HEK293 (cell line): ENCODE measurements around the gene RXRG.

Source experiments
- BCL11A ChIP-seq: fragments of 450-650 bp; formaldehyde crosslinking; IDR thresholded peaks from 2 replicates; pipeline ENCODE4 v1.5.1; 2016; ENCODE audit warnings: low read depth, missing biosample characterization, missing genetic modification characterization
- KLF7 ChIP-seq: fragments of 450-650 bp; formaldehyde crosslinking; IDR thresholded peaks from 2 replicates; pipeline ENCODE4 v1.5.1; 2016; ENCODE audit warnings: missing biosample characterization, missing genetic modification characterization, borderline replicate concordance
- KLF8 ChIP-seq: fragments of 450-650 bp; formaldehyde crosslinking; IDR thresholded peaks from 2 replicates; pipeline ENCODE4 v1.5.1; 2016; ENCODE audit warnings: missing biosample characterization, missing genetic modification characterization
- OSR2 ChIP-seq: fragments of 450-650 bp; formaldehyde crosslinking; IDR thresholded peaks from 2 replicates; pipeline ENCODE4 v1.5.1; 2016; ENCODE audit warnings: missing biosample characterization, missing genetic modification characterization
- PRDM1 ChIP-seq: fragments of 450-650 bp; formaldehyde crosslinking; IDR thresholded peaks from 2 replicates; pipeline ENCODE4; 2016; ENCODE audit warnings: missing biosample characterization, missing genetic modification characterization
- SP3 ChIP-seq: fragments of 450-650 bp; formaldehyde crosslinking; IDR thresholded peaks from 2 replicates; pipeline ENCODE4 v1.5.1; 2016; ENCODE audit warnings: missing biosample characterization, missing genetic modification characterization
- SP7 ChIP-seq: fragments of 450-650 bp; formaldehyde crosslinking; IDR thresholded peaks from 2 replicates; pipeline ENCODE4 v1.5.1; 2016; ENCODE audit warnings: missing biosample characterization, missing genetic modification characterization
- ZBTB1 ChIP-seq: fragments of 450-650 bp; formaldehyde crosslinking; IDR thresholded peaks from 2 replicates; pipeline ENCODE4 v1.5.1; 2016; ENCODE audit warnings: missing biosample characterization, missing genetic modification characterization
- ZBTB17 ChIP-seq: fragments of 450-650 bp; formaldehyde crosslinking; IDR thresholded peaks from 2 replicates; pipeline ENCODE4 v1.5.1; 2016; ENCODE audit warnings: missing biosample characterization, missing genetic modification characterization
- ZBTB48 ChIP-seq: fragments of 450-650 bp; formaldehyde crosslinking; IDR thresholded peaks from 2 replicates; pipeline ENCODE4 v1.5.1; 2016; ENCODE audit warnings: missing biosample characterization, missing genetic modification characterization
- ZIC2 ChIP-seq: fragments of 450-650 bp; formaldehyde crosslinking; IDR thresholded peaks from 2 replicates; pipeline ENCODE4 v1.5.1; 2016; ENCODE audit warnings: missing biosample characterization, missing genetic modification characterization
- ZNF2 ChIP-seq: fragments of 450-650 bp; formaldehyde crosslinking; IDR thresholded peaks from 2 replicates; pipeline ENCODE4 v1.5.1; 2016; ENCODE audit warnings: missing biosample characterization, missing genetic modification characterization
- ZNF248 ChIP-seq: fragments of 450-650 bp; formaldehyde crosslinking; IDR thresholded peaks from 2 replicates; pipeline ENCODE4 v1.5.1; 2017; ENCODE audit warnings: missing biosample characterization, missing genetic modification characterization
- ZNF335 ChIP-seq: fragments of 450-650 bp; formaldehyde crosslinking; conservative IDR thresholded peaks from 2 replicates; pipeline ENCODE4 v1.5.1; 2016; ENCODE audit warnings: missing biosample characterization, missing genetic modification characterization
- ZNF341 ChIP-seq: fragments of 450-650 bp; formaldehyde crosslinking; IDR thresholded peaks from 2 replicates; pipeline ENCODE4; 2016; ENCODE audit warnings: low read depth, missing biosample characterization, missing genetic modification characterization
- ZNF366 ChIP-seq: fragments of 450-650 bp; formaldehyde crosslinking; conservative IDR thresholded peaks from 2 replicates; pipeline ENCODE4 v1.5.1; 2016; ENCODE audit warnings: missing biosample characterization, missing genetic modification characterization
- ZNF391 ChIP-seq: fragments of 450-650 bp; formaldehyde crosslinking; IDR thresholded peaks from 2 replicates; pipeline ENCODE4 v1.5.1; 2016; ENCODE audit warnings: low read depth, missing biosample characterization, missing genetic modification characterization, borderline replicate concordance
- ZNF394 ChIP-seq: fragments of 450-650 bp; formaldehyde crosslinking; IDR thresholded peaks from 2 replicates; pipeline ENCODE4 v1.5.1; 2016; ENCODE audit warnings: missing biosample characterization, missing genetic modification characterization, mild to moderate bottlenecking, moderate library complexity, borderline replicate concordance
- ZNF544 ChIP-seq: fragments of 450-650 bp; formaldehyde crosslinking; IDR thresholded peaks from 2 replicates; pipeline ENCODE4 v1.5.0; 2017; ENCODE audit warnings: missing biosample characterization, missing genetic modification characterization
- ZNF558 ChIP-seq: fragments of 450-650 bp; formaldehyde crosslinking; IDR thresholded peaks from 2 replicates; pipeline ENCODE4 v1.5.1; 2016; ENCODE audit warnings: missing biosample characterization, missing genetic modification characterization
- ZNF610 ChIP-seq: fragments of 450-650 bp; formaldehyde crosslinking; IDR thresholded peaks from 2 replicates; pipeline ENCODE4 v1.5.1; 2016; ENCODE audit warnings: missing biosample characterization, missing genetic modification characterization, borderline replicate concordance
- ZNF677 ChIP-seq: fragments of 450-650 bp; IDR thresholded peaks from 2 replicates; pipeline ENCODE4 v1.5.0; 2018; ENCODE audit warnings: missing biosample characterization, mild to moderate bottlenecking, missing genetic modification characterization, moderate library complexity
- ZSCAN30 ChIP-seq: fragments of 450-650 bp; IDR thresholded peaks from 2 replicates; pipeline ENCODE4 v1.5.1; 2018; ENCODE audit warnings: missing biosample characterization, mild to moderate bottlenecking, missing genetic modification characterization, moderate library complexity
- ZXDB ChIP-seq: fragments of 450-650 bp; formaldehyde crosslinking; IDR thresholded peaks from 2 replicates; pipeline ENCODE4 v1.5.1; 2016; ENCODE audit warnings: missing biosample characterization, missing genetic modification characterization
- TF ChIP-seq, protein P1 (sequence below): fragments of 450-650 bp; formaldehyde crosslinking; IDR thresholded peaks from 2 replicates; pipeline ENCODE4 v1.5.1; 2016; ENCODE audit warnings: missing biosample characterization, missing genetic modification characterization
- TF ChIP-seq, protein P2 (sequence below): fragments of 450-650 bp; formaldehyde crosslinking; IDR thresholded peaks from 2 replicates; pipeline ENCODE4 v1.5.1; 2016; ENCODE audit warnings: missing biosample characterization, missing genetic modification characterization
- TF ChIP-seq, protein P3 (sequence below): fragments of 450-650 bp; formaldehyde crosslinking; IDR thresholded peaks from 2 replicates; pipeline ENCODE4 v1.5.1; 2016; ENCODE audit warnings: missing biosample characterization, missing genetic modification characterization
- TF ChIP-seq, protein P4 (sequence below): fragments of 450-650 bp; formaldehyde crosslinking; IDR thresholded peaks from 2 replicates; pipeline ENCODE4 v1.5.1; 2017; ENCODE audit warnings: missing biosample characterization, missing genetic modification characterization
- TF ChIP-seq, protein P5 (sequence below): fragments of 450-650 bp; formaldehyde crosslinking; IDR thresholded peaks from 2 replicates; pipeline ENCODE4 v1.5.1; 2016; ENCODE audit warnings: missing biosample characterization, missing genetic modification characterization

RXRG gene

DNA sequence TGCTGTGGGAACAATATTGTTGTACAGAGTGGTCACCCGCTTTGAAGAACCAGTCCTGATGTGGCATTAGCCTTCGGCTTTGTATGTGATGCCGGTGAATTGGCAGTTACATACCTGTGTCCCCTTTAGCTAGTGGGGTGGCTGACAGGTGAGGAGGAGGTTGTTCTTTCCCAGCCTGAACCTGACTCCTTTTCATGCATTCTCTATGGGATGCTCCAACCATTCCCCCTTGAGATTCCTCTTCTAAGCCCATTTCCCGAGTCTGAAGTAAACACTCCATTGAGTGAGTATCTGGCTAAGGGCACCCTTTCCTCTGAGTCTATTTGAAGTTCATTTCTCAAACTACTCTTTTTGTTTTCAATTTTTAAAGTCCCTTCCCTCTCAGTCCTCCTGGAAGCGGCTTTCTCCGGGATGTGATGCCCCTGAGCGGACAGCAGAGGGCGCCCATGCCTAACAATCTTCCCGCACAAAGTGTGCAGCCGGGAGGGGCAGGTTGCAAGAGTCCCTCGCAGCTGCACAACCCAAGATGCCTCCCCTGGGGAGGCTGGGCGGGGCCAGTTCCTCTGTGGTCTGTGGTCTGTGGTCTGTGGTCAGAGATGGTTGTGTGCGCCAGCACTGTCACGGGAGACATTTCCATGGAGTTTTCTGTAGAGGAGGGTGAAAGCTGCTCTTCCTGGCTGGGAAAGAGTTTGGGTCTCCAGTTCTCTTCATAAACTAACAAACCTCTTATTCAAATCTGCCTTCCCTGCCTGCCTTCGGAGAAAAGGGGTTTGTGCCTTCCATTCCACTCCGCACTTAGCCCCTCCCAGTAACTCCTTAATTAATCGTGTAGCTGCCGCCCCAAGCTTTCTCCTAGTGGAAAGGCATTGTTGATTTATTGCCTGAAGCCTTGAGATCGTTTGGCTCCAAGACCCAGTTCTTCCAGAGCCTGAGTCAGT lies 52.0 kb downstream of the RXRG start (continued):
- TF ChIP-seq ZNF558 (tag by site-specific recombination) (peak; percentile 31; the same call in 1 of the 2 replicates), ZNF544 (tag by site-specific recombination) (no peak), KLF7 (peak; percentile 62; the same call in 1 of the 2 replicates), ZBTB17 (tag by site-specific recombination) (peak; percentile 82), ZSCAN30 (tag by site-specific recombination) (peak; percentile 57; the same call in 1 of the 2 replicates), ZNF394 (peak; percentile 54; the same call in 1 of the 2 replicates), ZBTB48 (tag by site-specific recombination) (peak; percentile 77; the same call in 1 of the 2 replicates), ZNF335 (no peak; the same call in none of the 2 replicates), ZNF610 (tag by site-specific recombination) (no peak), OSR2 (tag by site-specific recombination) (peak; percentile 57; the same call in 1 of the 2 replicates), ZXDB (tag by site-specific recombination) (peak; percentile 43), ZBTB1 (tag by site-specific recombination) (no peak), ZNF2 (tag by site-specific recombination) (peak; percentile 84; the same call in 1 of the 2 replicates), BCL11A (tag by site-specific recombination) (no peak), ZNF366 (tag by site-specific recombination) (peak; percentile 78), KLF8 (tag by site-specific recombination) (peak; percentile 33; the same call in 1 of the 2 replicates), ZNF677 (tag by site-specific recombination) (no peak), PRDM1 (tag by site-specific recombination) (peak; percentile 83), ZNF341 (tag by site-specific recombination) (peak; percentile 31; the same call in 1 of the 2 replicates), SP7 (tag by site-specific recombination) (peak; percentile 83), ZNF391 (tag by site-specific recombination) (0 out of 2 replicates have a peak, but pooled peaks have one; percentile 42), SP3 (peak; percentile 77), ZNF248 (no peak), ZIC2 (tag by site-specific recombination) (peak; percentile 34; the same call in 1 of the 2 replicates)
- TF ChIP-seq, protein P1, sequence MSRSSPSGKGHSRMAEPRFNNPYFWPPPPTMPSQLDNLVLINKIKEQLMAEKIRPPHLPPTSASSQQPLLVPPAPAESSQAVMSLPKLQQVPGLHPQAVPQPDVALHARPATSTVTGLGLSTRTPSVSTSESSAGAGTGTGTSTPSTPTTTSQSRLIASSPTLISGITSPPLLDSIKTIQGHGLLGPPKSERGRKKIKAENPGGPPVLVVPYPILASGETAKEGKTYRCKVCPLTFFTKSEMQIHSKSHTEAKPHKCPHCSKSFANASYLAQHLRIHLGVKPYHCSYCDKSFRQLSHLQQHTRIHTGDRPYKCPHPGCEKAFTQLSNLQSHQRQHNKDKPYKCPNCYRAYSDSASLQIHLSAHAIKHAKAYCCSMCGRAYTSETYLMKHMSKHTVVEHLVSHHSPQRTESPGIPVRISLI (tag by site-specific recombination), result no peak
- TF ChIP-seq, protein P2, sequence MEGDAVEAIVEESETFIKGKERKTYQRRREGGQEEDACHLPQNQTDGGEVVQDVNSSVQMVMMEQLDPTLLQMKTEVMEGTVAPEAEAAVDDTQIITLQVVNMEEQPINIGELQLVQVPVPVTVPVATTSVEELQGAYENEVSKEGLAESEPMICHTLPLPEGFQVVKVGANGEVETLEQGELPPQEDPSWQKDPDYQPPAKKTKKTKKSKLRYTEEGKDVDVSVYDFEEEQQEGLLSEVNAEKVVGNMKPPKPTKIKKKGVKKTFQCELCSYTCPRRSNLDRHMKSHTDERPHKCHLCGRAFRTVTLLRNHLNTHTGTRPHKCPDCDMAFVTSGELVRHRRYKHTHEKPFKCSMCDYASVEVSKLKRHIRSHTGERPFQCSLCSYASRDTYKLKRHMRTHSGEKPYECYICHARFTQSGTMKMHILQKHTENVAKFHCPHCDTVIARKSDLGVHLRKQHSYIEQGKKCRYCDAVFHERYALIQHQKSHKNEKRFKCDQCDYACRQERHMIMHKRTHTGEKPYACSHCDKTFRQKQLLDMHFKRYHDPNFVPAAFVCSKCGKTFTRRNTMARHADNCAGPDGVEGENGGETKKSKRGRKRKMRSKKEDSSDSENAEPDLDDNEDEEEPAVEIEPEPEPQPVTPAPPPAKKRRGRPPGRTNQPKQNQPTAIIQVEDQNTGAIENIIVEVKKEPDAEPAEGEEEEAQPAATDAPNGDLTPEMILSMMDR (tag by site-specific recombination), result peak; percentile 91
- TF ChIP-seq, protein P3, sequence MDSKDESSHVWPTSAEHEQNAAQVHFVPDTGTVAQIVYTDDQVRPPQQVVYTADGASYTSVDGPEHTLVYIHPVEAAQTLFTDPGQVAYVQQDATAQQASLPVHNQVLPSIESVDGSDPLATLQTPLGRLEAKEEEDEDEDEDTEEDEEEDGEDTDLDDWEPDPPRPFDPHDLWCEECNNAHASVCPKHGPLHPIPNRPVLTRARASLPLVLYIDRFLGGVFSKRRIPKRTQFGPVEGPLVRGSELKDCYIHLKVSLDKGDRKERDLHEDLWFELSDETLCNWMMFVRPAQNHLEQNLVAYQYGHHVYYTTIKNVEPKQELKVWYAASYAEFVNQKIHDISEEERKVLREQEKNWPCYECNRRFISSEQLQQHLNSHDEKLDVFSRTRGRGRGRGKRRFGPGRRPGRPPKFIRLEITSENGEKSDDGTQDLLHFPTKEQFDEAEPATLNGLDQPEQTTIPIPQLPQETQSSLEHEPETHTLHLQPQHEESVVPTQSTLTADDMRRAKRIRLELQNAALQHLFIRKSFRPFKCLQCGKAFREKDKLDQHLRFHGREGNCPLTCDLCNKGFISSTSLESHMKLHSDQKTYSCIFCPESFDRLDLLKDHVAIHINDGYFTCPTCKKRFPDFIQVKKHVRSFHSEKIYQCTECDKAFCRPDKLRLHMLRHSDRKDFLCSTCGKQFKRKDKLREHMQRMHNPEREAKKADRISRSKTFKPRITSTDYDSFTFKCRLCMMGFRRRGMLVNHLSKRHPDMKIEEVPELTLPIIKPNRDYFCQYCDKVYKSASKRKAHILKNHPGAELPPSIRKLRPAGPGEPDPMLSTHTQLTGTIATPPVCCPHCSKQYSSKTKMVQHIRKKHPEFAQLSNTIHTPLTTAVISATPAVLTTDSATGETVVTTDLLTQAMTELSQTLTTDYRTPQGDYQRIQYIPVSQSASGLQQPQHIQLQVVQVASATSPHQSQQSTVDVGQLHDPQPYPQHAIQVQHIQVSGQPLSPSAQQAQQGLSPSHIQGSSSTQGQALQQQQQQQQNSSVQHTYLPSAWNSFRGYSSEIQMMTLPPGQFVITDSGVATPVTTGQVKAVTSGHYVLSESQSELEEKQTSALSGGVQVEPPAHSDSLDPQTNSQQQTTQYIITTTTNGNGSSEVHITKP, result peak; percentile 85
- TF ChIP-seq, protein P4, sequence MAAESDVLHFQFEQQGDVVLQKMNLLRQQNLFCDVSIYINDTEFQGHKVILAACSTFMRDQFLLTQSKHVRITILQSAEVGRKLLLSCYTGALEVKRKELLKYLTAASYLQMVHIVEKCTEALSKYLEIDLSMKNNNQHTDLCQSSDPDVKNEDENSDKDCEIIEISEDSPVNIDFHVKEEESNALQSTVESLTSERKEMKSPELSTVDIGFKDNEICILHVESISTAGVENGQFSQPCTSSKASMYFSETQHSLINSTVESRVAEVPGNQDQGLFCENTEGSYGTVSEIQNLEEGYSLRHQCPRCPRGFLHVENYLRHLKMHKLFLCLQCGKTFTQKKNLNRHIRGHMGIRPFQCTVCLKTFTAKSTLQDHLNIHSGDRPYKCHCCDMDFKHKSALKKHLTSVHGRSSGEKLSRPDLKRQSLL (tag by site-specific recombination), result 0 out of 2 replicates have a peak, but pooled peaks have one; percentile 48
- TF ChIP-seq, protein P5, sequence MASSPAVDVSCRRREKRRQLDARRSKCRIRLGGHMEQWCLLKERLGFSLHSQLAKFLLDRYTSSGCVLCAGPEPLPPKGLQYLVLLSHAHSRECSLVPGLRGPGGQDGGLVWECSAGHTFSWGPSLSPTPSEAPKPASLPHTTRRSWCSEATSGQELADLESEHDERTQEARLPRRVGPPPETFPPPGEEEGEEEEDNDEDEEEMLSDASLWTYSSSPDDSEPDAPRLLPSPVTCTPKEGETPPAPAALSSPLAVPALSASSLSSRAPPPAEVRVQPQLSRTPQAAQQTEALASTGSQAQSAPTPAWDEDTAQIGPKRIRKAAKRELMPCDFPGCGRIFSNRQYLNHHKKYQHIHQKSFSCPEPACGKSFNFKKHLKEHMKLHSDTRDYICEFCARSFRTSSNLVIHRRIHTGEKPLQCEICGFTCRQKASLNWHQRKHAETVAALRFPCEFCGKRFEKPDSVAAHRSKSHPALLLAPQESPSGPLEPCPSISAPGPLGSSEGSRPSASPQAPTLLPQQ (tag by site-specific recombination), result 0 out of 2 replicates have a peak, but pooled peaks have one; percentile 49
